ENCODE results near the gene SUSD4.

The SUSD4 gene

GRCh38 chr1:223248770-223249140 lies 115.2 kb downstream of the SUSD4 start:
- no peak overlapping the region for H3K4me3 ChIP-seq (ENCODE audit: low read depth in 1 of 2, low read length in 2 of 2)
- no peaks in the 10 kb centered on the region for H3K36me3 ChIP-seq (ENCODE audit: control insufficient read depth in 1 of 2, insufficient read depth in 2 of 2, low read length in 2 of 2)
- no peaks in the 10 kb centered on the region for H3K27me3 ChIP-seq (ENCODE audit: low read depth, low read length)
- H3K9me3 ChIP-seq (ENCODE audit: control insufficient read depth in 1 of 2, low read length in 2 of 2) = no peaks in the 10 kb centered on the region
- no peak overlapping the region for H3K27ac ChIP-seq (ENCODE audit: low read length)
- H3K4me1 ChIP-seq (ENCODE audit: control insufficient read depth in 1 of 2, insufficient read depth in 2 of 2, low read length in 2 of 2) = no peaks in the 10 kb centered on the region

GRCh38 chr1:223248001-223248769 lies 115.8 kb downstream of the SUSD4 start:
- H3K36me3 ChIP-seq (ENCODE audit: control insufficient read depth in 1 of 2, insufficient read depth in 2 of 2, low read length in 2 of 2) = no peaks in the 10 kb centered on the region
- H3K9me3 ChIP-seq (ENCODE audit: control insufficient read depth in 1 of 2, low read length in 2 of 2) = no peaks in the 10 kb centered on the region
- no peaks in the 10 kb centered on the region for H3K27me3 ChIP-seq (ENCODE audit: low read depth, low read length)
- H3K4me1 ChIP-seq (ENCODE audit: control insufficient read depth in 1 of 2, insufficient read depth in 2 of 2, low read length in 2 of 2) = no peaks in the 10 kb centered on the region
- no peak overlapping the region for H3K27ac ChIP-seq (ENCODE audit: low read length)
- no peak overlapping the region for H3K4me3 ChIP-seq (ENCODE audit: low read depth in 1 of 2, low read length in 2 of 2)

DNA sequence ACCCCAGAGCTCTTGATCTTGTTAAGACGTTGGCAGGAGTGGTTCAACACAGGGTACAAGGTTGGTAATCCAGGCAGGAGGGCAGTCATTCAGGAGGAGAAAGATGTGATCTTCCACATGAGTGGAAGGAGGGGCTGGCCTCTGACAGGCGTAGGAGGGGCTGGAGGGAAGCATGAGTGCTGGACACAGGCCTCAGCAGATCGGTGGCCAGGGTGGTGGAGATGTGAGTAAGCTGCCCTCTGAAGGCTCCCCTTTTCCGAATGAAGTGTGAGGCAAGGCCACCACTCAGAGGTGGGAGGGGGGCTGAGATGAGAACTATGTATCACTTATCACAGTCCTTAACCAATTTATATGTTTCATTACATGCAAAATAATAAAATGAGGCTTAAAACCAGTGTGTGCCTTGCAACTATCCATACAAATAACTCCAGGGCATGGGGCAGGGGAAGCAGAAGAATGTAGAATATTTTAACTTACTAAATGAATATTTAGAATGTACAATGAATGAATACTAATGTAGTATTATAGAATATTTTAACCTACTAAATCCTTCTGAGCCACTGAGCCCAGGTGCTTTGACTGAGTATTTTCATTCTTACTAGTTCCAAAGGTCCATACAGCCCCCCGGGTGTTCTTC lies 117.4 kb downstream of the SUSD4 start:
- Histone ChIP-seq H3K36me3 (ENCODE audit: control insufficient read depth in 1 of 2, insufficient read depth in 2 of 2, low read length in 2 of 2) (no peaks in the 10 kb centered on the region), H3K27ac (ENCODE audit: low read length) (no peak overlapping the region)

GRCh38 chr1:223245983-223246382 lies 118.0 kb downstream of the SUSD4 start:
- Histone ChIP-seq H3K27ac (ENCODE audit: low read length) (no peak overlapping the region), H3K4me1 (ENCODE audit: control insufficient read depth in 1 of 2, insufficient read depth in 2 of 2, low read length in 2 of 2) (no peaks in the 10 kb centered on the region), H3K4me3 (ENCODE audit: low read depth in 1 of 2, low read length in 2 of 2) (no peak overlapping the region), H3K27me3 (ENCODE audit: low read depth, low read length) (no peaks in the 10 kb centered on the region), H3K36me3 (ENCODE audit: control insufficient read depth in 1 of 2, insufficient read depth in 2 of 2, low read length in 2 of 2) (no peaks in the 10 kb centered on the region), H3K9me3 (ENCODE audit: control insufficient read depth in 1 of 2, low read length in 2 of 2) (no peaks in the 10 kb centered on the region)

More for the DNA sequence above, 117.4 kb downstream of the SUSD4 start:
- no peak overlapping the region for H3K4me3 ChIP-seq (ENCODE audit: low read depth in 1 of 2, low read length in 2 of 2)
- H3K9me3 ChIP-seq (ENCODE audit: control insufficient read depth in 1 of 2, low read length in 2 of 2) = no peaks in the 10 kb centered on the region
- H3K4me1 ChIP-seq (ENCODE audit: control insufficient read depth in 1 of 2, insufficient read depth in 2 of 2, low read length in 2 of 2) = no peaks in the 10 kb centered on the region
- no peaks in the 10 kb centered on the region for H3K27me3 ChIP-seq (ENCODE audit: low read depth, low read length)

DNA sequence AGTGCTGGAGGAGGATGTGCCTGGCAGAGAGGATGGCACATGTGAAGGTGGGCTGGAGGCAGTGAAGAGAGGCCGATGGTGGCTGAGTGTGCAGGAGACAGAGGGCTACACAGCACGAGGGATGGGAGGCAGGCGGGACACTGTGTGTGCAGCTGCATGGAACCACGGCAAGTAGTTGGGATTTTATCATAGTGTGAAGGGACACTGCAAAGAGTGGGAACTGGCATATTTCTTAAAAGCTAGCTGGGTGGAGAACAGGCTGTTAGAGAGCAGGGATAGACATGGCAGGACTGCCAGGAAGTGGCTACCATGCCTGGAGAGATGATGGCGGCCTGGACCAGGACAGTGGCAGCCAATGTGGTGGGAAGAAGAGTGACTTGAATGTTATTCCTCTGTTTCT lies 118.6 kb downstream of the SUSD4 start:
- H3K4me1 ChIP-seq (ENCODE audit: control insufficient read depth in 1 of 2, insufficient read depth in 2 of 2, low read length in 2 of 2) = no peaks in the 10 kb centered on the region
- no peak overlapping the region for H3K27ac ChIP-seq (ENCODE audit: low read length)
- H3K9me3 ChIP-seq (ENCODE audit: control insufficient read depth in 1 of 2, low read length in 2 of 2) = no peaks in the 10 kb centered on the region
- no peak overlapping the region for H3K4me3 ChIP-seq (ENCODE audit: low read depth in 1 of 2, low read length in 2 of 2)
- H3K36me3 ChIP-seq (ENCODE audit: control insufficient read depth in 1 of 2, insufficient read depth in 2 of 2, low read length in 2 of 2) = no peaks in the 10 kb centered on the region
- no peaks in the 10 kb centered on the region for H3K27me3 ChIP-seq (ENCODE audit: low read depth, low read length)

GRCh38 chr1:223244366-223245103 lies 119.4 kb downstream of the SUSD4 start:
- H3K27ac ChIP-seq (ENCODE audit: low read length) = no peak overlapping the region
- H3K4me3 ChIP-seq (ENCODE audit: low read depth in 1 of 2, low read length in 2 of 2) = no peak overlapping the region
- H3K9me3 ChIP-seq (ENCODE audit: control insufficient read depth in 1 of 2, low read length in 2 of 2) = peaks cover 0 to 2% of the 10 kb centered on the region in 2 donors
- no peaks in the 10 kb centered on the region for H3K27me3 ChIP-seq (ENCODE audit: low read depth, low read length)
- no peaks in the 10 kb centered on the region for H3K36me3 ChIP-seq (ENCODE audit: control insufficient read depth in 1 of 2, insufficient read depth in 2 of 2, low read length in 2 of 2)
- no peaks in the 10 kb centered on the region for H3K4me1 ChIP-seq (ENCODE audit: control insufficient read depth in 1 of 2, insufficient read depth in 2 of 2, low read length in 2 of 2)

GRCh38 chr1:223243441-223244050 lies 120.4 kb downstream of the SUSD4 start:
- Histone ChIP-seq H3K36me3 (ENCODE audit: control insufficient read depth in 1 of 2, insufficient read depth in 2 of 2, low read length in 2 of 2) (no peaks in the 10 kb centered on the region), H3K27me3 (ENCODE audit: low read depth, low read length) (no peaks in the 10 kb centered on the region), H3K4me1 (ENCODE audit: control insufficient read depth in 1 of 2, insufficient read depth in 2 of 2, low read length in 2 of 2) (no peaks in the 10 kb centered on the region), H3K27ac (ENCODE audit: low read length) (no peak overlapping the region), H3K4me3 (ENCODE audit: low read depth in 1 of 2, low read length in 2 of 2) (no peak overlapping the region), H3K9me3 (ENCODE audit: control insufficient read depth in 1 of 2, low read length in 2 of 2) (peaks cover 0 to 2% of the 10 kb centered on the region in 2 donors)

- Histone ChIP-seq H3K27me3 (ENCODE audit: low read depth, low read length) (no peaks in the 10 kb centered on the region), H3K27ac (ENCODE audit: low read length) (no peak overlapping the region), H3K4me3 (ENCODE audit: low read depth in 1 of 2, low read length in 2 of 2) (no peak overlapping the region), H3K4me1 (ENCODE audit: control insufficient read depth in 1 of 2, insufficient read depth in 2 of 2, low read length in 2 of 2) (no peaks in the 10 kb centered on the region), H3K36me3 (ENCODE audit: control insufficient read depth in 1 of 2, insufficient read depth in 2 of 2, low read length in 2 of 2) (no peaks in the 10 kb centered on the region), H3K9me3 (ENCODE audit: control insufficient read depth in 1 of 2, low read length in 2 of 2) (peaks cover 0 to 2% of the 10 kb centered on the region in 2 donors)
Observed at GRCh38 chr1:223242971-223243370, 121.0 kb downstream of the SUSD4 start.

DNA sequence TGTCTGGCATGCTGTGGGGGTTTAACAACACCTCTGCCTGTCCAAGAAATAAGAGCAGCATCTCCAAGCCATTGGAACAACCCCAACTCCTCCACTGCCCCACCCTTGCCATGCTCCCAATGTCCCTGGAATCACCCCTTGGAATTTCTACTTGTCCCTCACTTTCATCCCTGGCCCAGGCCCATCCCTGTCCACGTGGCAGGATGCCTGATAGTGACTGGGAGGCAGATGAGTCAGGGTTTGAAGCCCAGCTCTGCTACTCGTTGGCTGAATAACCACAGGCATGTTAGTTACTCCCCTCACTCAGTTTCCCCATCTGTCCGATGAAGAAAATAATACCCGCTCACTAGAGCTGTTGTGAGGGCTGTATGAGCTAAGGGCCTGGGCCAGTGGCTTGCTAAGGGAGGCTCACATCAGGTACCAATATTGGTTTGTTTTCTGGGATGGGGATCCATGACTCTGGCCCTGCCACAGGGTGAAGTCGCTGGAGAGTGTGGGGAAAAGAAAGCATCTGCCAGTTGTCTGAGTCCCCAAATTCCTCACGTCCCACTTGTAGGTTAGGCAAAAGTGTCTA lies 121.5 kb downstream of the SUSD4 start:
- no peaks in the 10 kb centered on the region for H3K4me1 ChIP-seq (ENCODE audit: control insufficient read depth in 1 of 2, insufficient read depth in 2 of 2, low read length in 2 of 2)
- peaks cover 0 to 4% of the 10 kb centered on the region in 2 donors for H3K9me3 ChIP-seq (ENCODE audit: control insufficient read depth in 1 of 2, low read length in 2 of 2)
- H3K27me3 ChIP-seq (ENCODE audit: low read depth, low read length) = no peaks in the 10 kb centered on the region
- no peaks in the 10 kb centered on the region for H3K36me3 ChIP-seq (ENCODE audit: control insufficient read depth in 1 of 2, insufficient read depth in 2 of 2, low read length in 2 of 2)
- H3K27ac ChIP-seq (ENCODE audit: low read length) = no peak overlapping the region
- no peak overlapping the region for H3K4me3 ChIP-seq (ENCODE audit: low read depth in 1 of 2, low read length in 2 of 2)

DNA sequence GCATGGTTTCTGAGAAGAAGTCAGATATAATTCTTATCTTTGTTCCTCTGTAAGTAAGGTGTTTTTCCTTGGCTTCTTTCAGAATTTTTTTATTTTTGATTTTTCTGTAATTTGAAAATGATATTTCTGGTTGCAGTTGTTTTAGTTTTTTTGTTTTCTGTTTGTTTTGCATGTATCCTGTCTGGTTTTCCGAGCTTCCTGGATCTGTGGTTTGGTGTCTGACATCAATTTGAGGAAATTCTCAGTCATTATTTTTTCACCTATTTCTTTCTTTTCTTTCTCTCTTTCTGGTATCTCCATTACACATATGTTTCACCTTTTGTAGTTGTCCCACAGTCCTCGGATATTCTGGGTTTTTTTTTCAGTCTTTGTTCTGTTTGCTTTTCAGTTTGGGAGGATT lies 123.9 kb downstream of the SUSD4 start:
- no peaks in the 10 kb centered on the region for H3K36me3 ChIP-seq (ENCODE audit: control insufficient read depth in 1 of 2, insufficient read depth in 2 of 2, low read length in 2 of 2)
- H3K27me3 ChIP-seq (ENCODE audit: low read depth, low read length) = no peaks in the 10 kb centered on the region
- no peaks in the 10 kb centered on the region for H3K4me1 ChIP-seq (ENCODE audit: control insufficient read depth in 1 of 2, insufficient read depth in 2 of 2, low read length in 2 of 2)
- no peak overlapping the region for H3K27ac ChIP-seq (ENCODE audit: low read length)
- H3K9me3 ChIP-seq (ENCODE audit: control insufficient read depth in 1 of 2, low read length in 2 of 2) = peaks cover 0 to 19% of the 10 kb centered on the region in 2 donors
- no peak overlapping the region for H3K4me3 ChIP-seq (ENCODE audit: low read depth in 1 of 2, low read length in 2 of 2)

DNA sequence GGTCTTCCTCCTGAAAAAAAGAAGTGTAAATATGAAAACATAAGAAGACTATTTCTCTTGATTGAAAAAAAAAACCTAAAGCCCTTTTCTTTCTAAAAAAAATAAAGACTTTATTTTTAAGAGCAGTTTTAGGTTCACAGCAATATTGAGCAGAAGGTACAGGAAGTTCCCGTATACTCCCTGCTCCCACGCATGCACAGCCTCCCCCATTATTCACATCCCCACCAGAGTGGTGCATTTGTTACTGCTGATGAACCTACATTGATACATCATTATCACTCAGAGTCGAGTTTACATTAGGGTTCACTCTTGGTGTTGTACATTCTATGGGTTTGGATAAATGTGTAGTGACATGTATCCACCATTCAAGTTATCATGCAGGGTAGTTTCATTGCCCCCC lies 128.9 kb downstream of the SUSD4 start:
- peaks cover 0 to 19% of the 10 kb centered on the region in 2 donors for H3K9me3 ChIP-seq (ENCODE audit: control insufficient read depth in 1 of 2, low read length in 2 of 2)
- no peaks in the 10 kb centered on the region for H3K36me3 ChIP-seq (ENCODE audit: control insufficient read depth in 1 of 2, insufficient read depth in 2 of 2, low read length in 2 of 2)
- H3K4me1 ChIP-seq (ENCODE audit: control insufficient read depth in 1 of 2, insufficient read depth in 2 of 2, low read length in 2 of 2) = peaks cover 0 to 3% of the 10 kb centered on the region in 2 donors
- H3K27me3 ChIP-seq (ENCODE audit: low read depth, low read length) = no peaks in the 10 kb centered on the region
- H3K4me3 ChIP-seq (ENCODE audit: low read depth in 1 of 2, low read length in 2 of 2) = no peak overlapping the region
- no peak overlapping the region for H3K27ac ChIP-seq (ENCODE audit: low read length)

Measured in muscle layer of duodenum (tissue), 2 donors.